Panc1 (cell line): Measurements from ENCODE around the gene ASCL2. TPM values are rescaled to one million over a fixed set of nuclear protein-coding genes. Genes with fewer than 3 reads are reported as not detected.

Experiments
- ATAC-seq: fragments of 200-7000 bp; cut with Tn5 transposase; 2 replicates; pipeline ENCODE4 v1.9.1; 2020; ENCODE audit warnings: mild to moderate bottlenecking, moderate library complexity
- BruUV-seq: library from RNA; stranded (reverse); fragments of 400-500 nt; replicated peaks from 2 replicates; lab custom pipeline; 2021; lab: Mats Ljungman, UMichigan
- CTCF ChIA-PET: fragments of 300-600 bp; sonication (Branson Sonifier 250); formaldehyde crosslinking; loops from one replicate; lab custom pipeline; 2022; ENCODE audit warnings: antibody characterized with exemption; lab: Charles Lee
- POLR2A ChIA-PET: fragments of 300-600 bp; sonication (Branson Sonifier 250); formaldehyde crosslinking; loops from one replicate; lab custom pipeline; 2022; ENCODE audit warnings: antibody characterized with exemption; lab: Charles Lee
- DNase-seq: peaks from one replicate; pipeline ENCODE4 v3.0.0-alpha.2; 2010; ENCODE audit warnings: low read depth, low spot score
- H3K27ac ChIP-seq: 2 replicates; pipeline ENCODE4 v1.5.1; 2011; ENCODE audit warnings: mild to moderate bottlenecking, low read length, inconsistent platforms
- H3K27me3 ChIP-seq: fragments of 200-500 bp; sonication (Bioruptor generic); 2 replicates; pipeline ENCODE4 v1.6.0; 2014; ENCODE audit warnings: low read length, inconsistent platforms; ENCODE audit not compliant: control insufficient read depth, insufficient read depth
- H3K36me3 ChIP-seq: fragments of 200-500 bp; sonication (Bioruptor generic); 2 replicates; pipeline ENCODE4 v1.5.1; 2014; ENCODE audit warnings: inconsistent platforms, mild to moderate bottlenecking, low read length, moderate library complexity; ENCODE audit not compliant: control insufficient read depth, insufficient read depth
- H3K4me1 ChIP-seq: 2 replicates; pipeline ENCODE4 v1.5.1; 2011; ENCODE audit warnings: inconsistent platforms, mild to moderate bottlenecking, low read length, moderate library complexity; ENCODE audit not compliant: control insufficient read depth, insufficient read depth
- H3K4me3 ChIP-seq, 2 experiments: 2 replicates each; pipeline ENCODE4 v1.5.1; 2011 to 2012; ENCODE audit warnings: low read depth in 2 of 2, low read length in 2 of 2, mild to moderate bottlenecking in 2 of 2, inconsistent platforms in 1 of 2, moderate library complexity in 1 of 2
- H3K9me3 ChIP-seq: fragments of 200-500 bp; sonication (Bioruptor generic); 2 replicates; pipeline ENCODE4 v1.5.1; 2014; ENCODE audit warnings: low read depth, mild to moderate bottlenecking, inconsistent platforms, low read length, moderate library complexity; ENCODE audit not compliant: control insufficient read depth, insufficient read depth
- POLR2AphosphoS5 ChIP-seq: IDR thresholded peaks from 2 replicates; pipeline ENCODE4 v1.6.1; 2012; ENCODE audit warnings: mild to moderate bottlenecking, low read depth, low read length, moderate library complexity
- SIN3A ChIP-seq: IDR thresholded peaks from 2 replicates; pipeline ENCODE4 v1.6.1; 2012; ENCODE audit warnings: low read depth, mild to moderate bottlenecking, low read length, moderate library complexity, borderline replicate concordance; ENCODE audit not compliant: insufficient read depth
- TCF7L2 ChIP-seq: IDR thresholded peaks from 2 replicates; pipeline ENCODE4 v1.6.1; 2011; ENCODE audit warnings: mild to moderate bottlenecking, low read depth, low read length, inconsistent platforms
- in situ Hi-C: cut with HindIII; loops from 2 replicates; pipeline ENCODE4 v1.10.0; 2016; ENCODE audit warnings: low sequenced_read_pairs, low pct_unique_long_range_greater_than_20kb
- intact Hi-C: fragments of 100-400 bp; cut with micrococcal nuclease; formaldehyde crosslinking; loops from one replicate; pipeline ENCODE4 v1.10.0; 2022; ENCODE audit not compliant: unreplicated experiment
- total RNA-seq: library from RNA; stranded (reverse); gene quantifications from one replicate; pipeline ENCODE4 v1.2.1, GENCODE V29; 2021; ENCODE audit not compliant: unreplicated experiment
- TF ChIP-seq, protein P1 (sequence below): fragments of 450-650 bp; IDR thresholded peaks from 2 replicates; pipeline ENCODE4 v1.5.1; 2017; ENCODE audit warnings: mild to moderate bottlenecking
- TF ChIP-seq, protein P2 (sequence below), 2 experiments: IDR thresholded peaks; 2 replicates each; pipeline ENCODE4 v1.6.1; 2011 to 2012; ENCODE audit warnings: low read depth in 2 of 2, control low read depth in 1 of 2, low read length in 1 of 2, mild to moderate bottlenecking in 1 of 2, moderate library complexity in 1 of 2; ENCODE audit not compliant: insufficient read depth in 1 of 2

ASCL2 gene
- total RNA-seq, 1 experiment from 2014 or later = not detected

DNA sequence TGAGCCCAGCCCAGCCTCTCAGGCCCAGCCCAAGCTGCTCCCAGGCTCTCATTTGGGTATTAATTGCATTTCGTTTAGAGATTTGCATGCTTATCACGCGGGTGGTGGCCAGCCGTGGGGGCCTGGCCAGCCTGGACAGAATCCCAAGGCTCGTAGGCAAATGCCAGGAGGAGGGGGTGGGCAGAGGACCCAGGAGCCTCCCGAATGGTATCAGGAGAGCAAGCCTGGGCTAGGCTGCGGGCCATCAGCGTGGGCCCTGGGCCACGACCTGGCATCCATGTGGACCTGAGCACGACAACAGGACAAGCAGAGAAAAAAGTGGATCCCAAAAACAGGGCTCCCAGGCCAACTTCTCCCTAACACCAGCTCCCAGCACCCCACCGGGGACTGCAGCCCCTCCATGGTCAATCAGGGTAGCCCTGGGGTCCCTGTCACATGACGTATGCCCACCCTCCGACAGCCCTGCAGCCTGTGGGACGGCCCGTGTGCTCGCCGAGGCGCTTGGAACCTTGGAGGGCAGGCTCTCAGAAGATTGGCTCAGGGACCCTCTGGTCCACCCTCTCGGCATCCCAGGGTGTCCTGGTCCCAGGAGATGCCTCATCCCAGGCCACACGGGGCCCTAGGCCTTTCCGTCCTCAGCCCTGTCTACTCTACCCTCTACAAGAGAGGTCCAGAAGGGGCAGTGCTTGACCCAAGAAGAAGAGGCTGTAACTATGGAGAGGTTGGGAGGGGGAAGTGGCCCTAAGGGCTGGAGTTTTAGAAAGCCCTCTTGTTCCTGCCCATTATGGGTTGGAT lies 8.8 kb downstream of the ASCL2 start:
- ChIA-PET CTCF (no interaction called here), POLR2A (no interaction called here)
- TF ChIP-seq, protein P1, sequence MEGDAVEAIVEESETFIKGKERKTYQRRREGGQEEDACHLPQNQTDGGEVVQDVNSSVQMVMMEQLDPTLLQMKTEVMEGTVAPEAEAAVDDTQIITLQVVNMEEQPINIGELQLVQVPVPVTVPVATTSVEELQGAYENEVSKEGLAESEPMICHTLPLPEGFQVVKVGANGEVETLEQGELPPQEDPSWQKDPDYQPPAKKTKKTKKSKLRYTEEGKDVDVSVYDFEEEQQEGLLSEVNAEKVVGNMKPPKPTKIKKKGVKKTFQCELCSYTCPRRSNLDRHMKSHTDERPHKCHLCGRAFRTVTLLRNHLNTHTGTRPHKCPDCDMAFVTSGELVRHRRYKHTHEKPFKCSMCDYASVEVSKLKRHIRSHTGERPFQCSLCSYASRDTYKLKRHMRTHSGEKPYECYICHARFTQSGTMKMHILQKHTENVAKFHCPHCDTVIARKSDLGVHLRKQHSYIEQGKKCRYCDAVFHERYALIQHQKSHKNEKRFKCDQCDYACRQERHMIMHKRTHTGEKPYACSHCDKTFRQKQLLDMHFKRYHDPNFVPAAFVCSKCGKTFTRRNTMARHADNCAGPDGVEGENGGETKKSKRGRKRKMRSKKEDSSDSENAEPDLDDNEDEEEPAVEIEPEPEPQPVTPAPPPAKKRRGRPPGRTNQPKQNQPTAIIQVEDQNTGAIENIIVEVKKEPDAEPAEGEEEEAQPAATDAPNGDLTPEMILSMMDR = no peak
- TF ChIP-seq, protein P2, sequence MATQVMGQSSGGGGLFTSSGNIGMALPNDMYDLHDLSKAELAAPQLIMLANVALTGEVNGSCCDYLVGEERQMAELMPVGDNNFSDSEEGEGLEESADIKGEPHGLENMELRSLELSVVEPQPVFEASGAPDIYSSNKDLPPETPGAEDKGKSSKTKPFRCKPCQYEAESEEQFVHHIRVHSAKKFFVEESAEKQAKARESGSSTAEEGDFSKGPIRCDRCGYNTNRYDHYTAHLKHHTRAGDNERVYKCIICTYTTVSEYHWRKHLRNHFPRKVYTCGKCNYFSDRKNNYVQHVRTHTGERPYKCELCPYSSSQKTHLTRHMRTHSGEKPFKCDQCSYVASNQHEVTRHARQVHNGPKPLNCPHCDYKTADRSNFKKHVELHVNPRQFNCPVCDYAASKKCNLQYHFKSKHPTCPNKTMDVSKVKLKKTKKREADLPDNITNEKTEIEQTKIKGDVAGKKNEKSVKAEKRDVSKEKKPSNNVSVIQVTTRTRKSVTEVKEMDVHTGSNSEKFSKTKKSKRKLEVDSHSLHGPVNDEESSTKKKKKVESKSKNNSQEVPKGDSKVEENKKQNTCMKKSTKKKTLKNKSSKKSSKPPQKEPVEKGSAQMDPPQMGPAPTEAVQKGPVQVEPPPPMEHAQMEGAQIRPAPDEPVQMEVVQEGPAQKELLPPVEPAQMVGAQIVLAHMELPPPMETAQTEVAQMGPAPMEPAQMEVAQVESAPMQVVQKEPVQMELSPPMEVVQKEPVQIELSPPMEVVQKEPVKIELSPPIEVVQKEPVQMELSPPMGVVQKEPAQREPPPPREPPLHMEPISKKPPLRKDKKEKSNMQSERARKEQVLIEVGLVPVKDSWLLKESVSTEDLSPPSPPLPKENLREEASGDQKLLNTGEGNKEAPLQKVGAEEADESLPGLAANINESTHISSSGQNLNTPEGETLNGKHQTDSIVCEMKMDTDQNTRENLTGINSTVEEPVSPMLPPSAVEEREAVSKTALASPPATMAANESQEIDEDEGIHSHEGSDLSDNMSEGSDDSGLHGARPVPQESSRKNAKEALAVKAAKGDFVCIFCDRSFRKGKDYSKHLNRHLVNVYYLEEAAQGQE (IDR thresholded peaks at IDR 0.05; ENCODE audit: insufficient read depth in 1 of 2, low read depth in 2 of 2, low read length in 1 of 2) = no peak
- no peak for TF ChIP-seq TCF7L2
- no peak for TF ChIP-seq POLR2AphosphoS5
- no peak for TF ChIP-seq SIN3A
- no peak overlapping the region for H3K27ac ChIP-seq
- no peak for DNase-seq
- intact Hi-C loops = no loop called here
- no peak overlapping the region for H3K4me3 ChIP-seq
- H3K9me3 ChIP-seq = no peaks in the 10 kb centered on the region
- no peaks in the 10 kb centered on the region for H3K27me3 ChIP-seq
- no TSS peak for BruUV-seq
- no peaks in the 10 kb centered on the region for H3K4me1 ChIP-seq
- no peaks in the 10 kb centered on the region for H3K36me3 ChIP-seq
- in situ Hi-C loops = no loop called here
- no peak for ATAC-seq

DNA sequence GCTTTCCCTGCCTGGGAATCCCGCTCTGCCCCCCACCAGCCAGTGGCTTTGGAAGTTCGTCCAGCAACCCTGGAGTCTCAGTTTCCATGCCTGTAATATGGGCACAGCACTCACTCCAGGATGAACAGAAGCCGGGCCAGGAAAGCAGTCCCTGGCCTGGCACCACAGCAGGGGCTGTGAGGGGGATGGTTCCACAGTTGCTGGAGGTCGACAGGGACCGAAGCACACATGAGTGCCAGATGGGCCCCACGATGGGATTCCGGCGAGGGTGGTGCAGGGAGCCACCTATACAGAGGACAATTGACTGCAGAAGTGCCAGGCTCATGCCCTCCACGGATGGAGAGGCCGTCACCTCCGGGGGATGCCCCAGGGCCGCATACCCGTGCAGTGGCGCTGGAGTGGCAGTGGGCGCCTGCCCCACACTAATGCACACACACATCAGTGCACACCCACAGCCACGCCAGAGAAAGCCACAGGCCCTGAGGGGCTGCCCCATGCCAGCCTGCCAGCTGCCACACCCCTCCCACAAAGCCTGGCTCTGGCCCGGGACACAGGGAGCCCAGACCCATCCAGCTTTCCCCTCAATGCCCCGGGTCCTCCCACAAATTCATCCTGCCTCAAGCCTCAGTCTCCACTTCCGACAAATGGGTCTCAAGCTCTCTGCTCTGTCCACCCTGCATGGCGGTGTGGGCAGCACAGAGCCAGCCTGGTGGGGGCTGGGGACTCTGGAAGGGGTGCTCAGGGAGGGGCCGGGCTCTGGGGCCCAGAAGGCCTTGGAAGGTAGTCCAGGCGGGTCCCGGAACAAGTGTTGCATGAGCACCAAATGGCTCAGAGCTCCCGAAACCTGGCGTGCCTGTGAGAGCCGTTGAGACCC lies 9.7 kb downstream of the ASCL2 start:
- ATAC-seq (no peak), DNase-seq (no peak)
- POLR2A ChIA-PET = no interaction called here
- no peaks in the 10 kb centered on the region for H3K4me1 ChIP-seq
- no peaks in the 10 kb centered on the region for H3K9me3 ChIP-seq
- H3K36me3 ChIP-seq = no peaks in the 10 kb centered on the region
- intact Hi-C loops = no loop called here
- TF ChIP-seq, protein P1 = no peak
- TF ChIP-seq SIN3A (no peak), POLR2AphosphoS5 (no peak), TCF7L2 (no peak)
- TF ChIP-seq, protein P2 (IDR thresholded peaks at IDR 0.05; ENCODE audit: insufficient read depth in 1 of 2, low read depth in 2 of 2, low read length in 1 of 2) = no peak
- H3K4me3 ChIP-seq = no peak overlapping the region
- no TSS peak for BruUV-seq
- in situ Hi-C loops = no loop called here
- H3K27me3 ChIP-seq = no peaks in the 10 kb centered on the region
- no peak overlapping the region for H3K27ac ChIP-seq
- CTCF ChIA-PET = no interaction called here
